ENCODE data around the gene CDK2. TPM values are rescaled to one million over a fixed set of nuclear protein-coding genes. Genes with fewer than 3 reads are reported as not detected.

Gene CDK2
- total RNA-seq, 2 experiments from 2014 or later = 121 to 126 TPM

DNA sequence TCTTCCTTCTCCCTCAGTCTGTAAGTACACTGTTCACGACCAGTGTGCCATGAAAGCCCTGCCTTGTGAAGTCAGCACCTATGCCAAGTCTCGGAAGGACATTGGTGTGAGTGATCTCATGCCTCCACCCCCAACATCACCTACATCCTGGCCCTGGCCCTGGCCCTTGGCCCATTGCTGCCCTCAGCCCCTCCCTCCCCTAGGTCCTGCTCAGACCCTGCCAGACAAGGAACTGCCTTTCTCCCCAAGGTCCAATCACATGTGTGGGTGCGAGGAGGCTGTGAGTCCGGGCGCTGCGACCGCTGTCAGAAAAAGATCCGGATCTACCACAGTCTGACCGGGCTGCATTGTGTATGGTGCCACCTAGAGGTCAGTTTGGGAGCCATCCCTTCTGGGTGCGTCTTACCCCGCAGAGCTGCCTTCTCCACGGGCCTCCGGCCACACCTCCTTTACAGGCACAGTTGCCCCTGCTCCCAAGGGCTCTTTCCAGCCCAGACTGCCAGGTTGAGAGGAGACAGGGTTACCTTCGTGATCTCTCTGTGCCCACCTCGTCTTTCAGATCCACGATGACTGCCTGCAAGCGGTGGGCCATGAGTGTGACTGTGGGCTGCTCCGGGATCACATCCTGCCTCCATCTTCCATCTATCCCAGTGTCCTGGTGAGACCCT, 26.4 kb upstream of the CDK2 start:
- Mint-ChIP-seq H3K9me3 (no peaks in the 10 kb centered on the region), H3K36me3 (ENCODE audit: low read depth) (peaks cover 72% of the 10 kb centered on the region), H3K27me3 (ENCODE audit: low read depth) (no peaks in the 10 kb centered on the region), H3K4me3 (no peak overlapping the region), H3K4me1 (ENCODE audit: low read depth) (peaks cover 72% of the 10 kb centered on the region), H3K27ac (peak overlapping the region; percentile 74)
- peak; percentile 94 for DNase-seq
- intact Hi-C loops (cut with micrococcal nuclease) = loop anchor here (1.0 kb wide), 4 partner anchors 10 to 202 kb away; partner anchors contain the start of gene GDF11
- CTCF ChIA-PET = interaction anchor here (0.6 to 3.5 kb wide), 22 partner anchors 9 to 218 kb away, joined by 3 to 43 read pairs (median 8); partner anchors contain the start of genes DGKA, DNAJC14, ORMDL2 and PYM1

- peak overlapping the region; percentile 33 for H3K27ac Mint-ChIP-seq
- H3K9me3 Mint-ChIP-seq = no peaks in the 10 kb centered on the region
- H3K4me1 Mint-ChIP-seq (ENCODE audit: low read depth) = peaks cover 70% of the 10 kb centered on the region
- H3K4me3 Mint-ChIP-seq = no peak overlapping the region
- peaks cover 70% of the 10 kb centered on the region for H3K36me3 Mint-ChIP-seq (ENCODE audit: low read depth)
- no peak for DNase-seq
- intact Hi-C loops (cut with micrococcal nuclease) = no loop called here
- CTCF ChIA-PET = interaction anchor here (0.6 to 1.9 kb wide), 6 partner anchors 15 to 204 kb away, joined by 3 to 9 read pairs (median 4); partner anchors contain the start of genes ORMDL2 and SARNP
- no peaks in the 10 kb centered on the region for H3K27me3 Mint-ChIP-seq (ENCODE audit: low read depth)
Measured at GRCh38 chr12:55942055-55942454, 24.6 kb upstream of the CDK2 start.

GRCh38 chr12:55942577-55943136, 24.0 kb upstream of the CDK2 start:
- H3K9me3 Mint-ChIP-seq = no peaks in the 10 kb centered on the region
- no peak for DNase-seq
- intact Hi-C loops (cut with micrococcal nuclease) = no loop called here
- H3K4me3 Mint-ChIP-seq = no peak overlapping the region
- peak overlapping the region; percentile 50 for H3K27ac Mint-ChIP-seq
- H3K36me3 Mint-ChIP-seq (ENCODE audit: low read depth) = peaks cover 70% of the 10 kb centered on the region
- peaks cover 69% of the 10 kb centered on the region for H3K4me1 Mint-ChIP-seq (ENCODE audit: low read depth)
- CTCF ChIA-PET = interaction anchor here (1.0 to 1.9 kb wide), 4 partner anchors 16 to 204 kb away, joined by 3 to 9 read pairs (median 4); partner anchors contain the start of genes ORMDL2 and SARNP
- no peaks in the 10 kb centered on the region for H3K27me3 Mint-ChIP-seq (ENCODE audit: low read depth)

- CTCF ChIA-PET = interaction anchor here (0.8 to 1.2 kb wide), 4 partner anchors 10 to 208 kb away, joined by 3 to 4 read pairs (median 4); no protein-coding TSS in a partner anchor
- Mint-ChIP-seq H3K36me3 (ENCODE audit: low read depth) (peaks cover 55% of the 10 kb centered on the region), H3K27me3 (ENCODE audit: low read depth) (no peaks in the 10 kb centered on the region), H3K4me1 (ENCODE audit: low read depth) (peaks cover 39% of the 10 kb centered on the region), H3K27ac (peak overlapping the region; percentile 65), H3K9me3 (no peaks in the 10 kb centered on the region), H3K4me3 (no peak overlapping the region)
- no peak for DNase-seq
- intact Hi-C loops (cut with micrococcal nuclease) = loop anchor here (1.0 kb wide), 1 partner anchor 28 kb away; the partner anchor contains the start of gene RAB5B
Measured at GRCh38 chr12:55946553-55946952, 20.1 kb upstream of the CDK2 start.

DNA sequence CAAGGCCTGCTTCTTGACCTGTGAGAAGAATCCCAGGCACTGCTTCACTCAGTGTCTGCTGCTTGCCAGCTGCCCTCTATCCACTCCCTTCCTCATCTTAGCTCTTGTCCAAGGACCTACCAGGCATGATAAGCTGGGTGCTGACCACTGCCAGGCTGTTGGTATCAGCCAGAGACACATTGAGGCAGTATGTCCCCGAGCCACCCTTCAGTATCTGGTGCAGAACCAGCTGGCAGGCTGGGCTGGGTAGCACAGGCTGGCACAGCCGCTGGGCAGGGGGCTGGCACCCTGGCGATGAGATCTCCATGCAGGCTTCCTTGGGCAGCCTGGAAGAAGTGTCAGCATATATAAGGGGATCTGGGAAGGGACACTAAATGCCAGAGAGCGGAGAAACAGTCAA, 11.3 kb upstream of the CDK2 start:
- peaks cover 22% of the 10 kb centered on the region for H3K36me3 Mint-ChIP-seq (ENCODE audit: low read depth)
- no peak overlapping the region for H3K4me3 Mint-ChIP-seq
- DNase-seq = no peak
- no peaks in the 10 kb centered on the region for H3K9me3 Mint-ChIP-seq
- H3K4me1 Mint-ChIP-seq (ENCODE audit: low read depth) = peaks cover 15% of the 10 kb centered on the region
- CTCF ChIA-PET = interaction anchor here (0.6 to 2.8 kb wide), 7 partner anchors 10 to 211 kb away, joined by 3 to 8 read pairs (median 3); no protein-coding TSS in a partner anchor
- intact Hi-C loops (cut with micrococcal nuclease) = no loop called here
- no peaks in the 10 kb centered on the region for H3K27me3 Mint-ChIP-seq (ENCODE audit: low read depth)
- H3K27ac Mint-ChIP-seq = peak overlapping the region; percentile 33

DNA sequence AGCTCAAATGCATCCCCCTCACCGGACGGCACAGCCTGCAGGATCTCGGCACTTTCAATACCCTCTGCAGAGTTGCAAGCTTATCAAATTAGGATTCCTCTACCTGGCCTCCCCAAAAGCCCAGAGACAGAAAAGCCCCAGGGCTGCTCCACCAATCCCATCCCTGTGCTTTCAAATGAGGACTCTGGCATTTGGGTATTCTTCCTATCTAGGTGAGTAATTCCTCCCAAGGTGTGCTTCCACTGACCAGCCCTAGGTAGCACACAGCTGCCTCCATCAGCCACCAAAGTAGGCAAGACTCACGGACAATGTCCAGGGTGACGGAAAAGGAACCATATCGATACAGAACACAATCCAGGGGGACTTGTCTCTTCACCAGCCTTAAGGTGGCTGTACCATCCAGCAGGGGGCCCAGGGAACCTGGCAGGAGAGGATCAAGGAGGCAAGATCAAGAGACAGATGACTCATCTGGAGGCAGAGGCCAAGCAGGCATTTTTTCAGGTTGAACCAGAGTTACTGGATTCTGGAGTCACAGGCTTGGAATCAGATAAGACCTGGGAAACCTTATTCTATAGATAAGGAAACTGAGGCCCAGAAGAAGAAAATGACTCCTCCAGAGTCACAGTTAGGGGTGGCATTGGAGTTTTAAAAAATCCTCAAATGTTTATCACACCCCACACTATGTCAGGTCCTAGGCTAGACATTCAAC, 10.7 kb upstream of the CDK2 start:
- CTCF ChIA-PET = interaction anchor here (0.6 to 2.8 kb wide), 5 partner anchors 10 to 1503 kb away, joined by 3 to 8 read pairs (median 3); no protein-coding TSS in a partner anchor
- Mint-ChIP-seq H3K4me1 (ENCODE audit: low read depth) (peaks cover 15% of the 10 kb centered on the region), H3K4me3 (no peak overlapping the region), H3K36me3 (ENCODE audit: low read depth) (peaks cover 22% of the 10 kb centered on the region), H3K27me3 (ENCODE audit: low read depth) (no peaks in the 10 kb centered on the region), H3K27ac (peak overlapping the region; percentile 63), H3K9me3 (no peaks in the 10 kb centered on the region)
- peak; percentile 65 for DNase-seq
- intact Hi-C loops (cut with micrococcal nuclease) = loop anchor here (1.0 kb wide), 1 partner anchor 17 kb away; no protein-coding TSS in a partner anchor

- peak overlapping the region; percentile 10 for H3K27ac Mint-ChIP-seq
- DNase-seq = no peak
- H3K4me1 Mint-ChIP-seq (ENCODE audit: low read depth) = peaks cover 15% of the 10 kb centered on the region
- no peaks in the 10 kb centered on the region for H3K9me3 Mint-ChIP-seq
- H3K4me3 Mint-ChIP-seq = no peak overlapping the region
- intact Hi-C loops (cut with micrococcal nuclease) = no loop called here
- H3K36me3 Mint-ChIP-seq (ENCODE audit: low read depth) = peaks cover 10% of the 10 kb centered on the region
- CTCF ChIA-PET = interaction anchor here (0.8 to 2.8 kb wide), 3 partner anchors 17 to 31 kb away, joined by 3 to 9 read pairs (median 8); no protein-coding TSS in a partner anchor
- H3K27me3 Mint-ChIP-seq (ENCODE audit: low read depth) = no peaks in the 10 kb centered on the region
Measured at GRCh38 chr12:55957106-55957859, 9.3 kb upstream of the CDK2 start.

DNA sequence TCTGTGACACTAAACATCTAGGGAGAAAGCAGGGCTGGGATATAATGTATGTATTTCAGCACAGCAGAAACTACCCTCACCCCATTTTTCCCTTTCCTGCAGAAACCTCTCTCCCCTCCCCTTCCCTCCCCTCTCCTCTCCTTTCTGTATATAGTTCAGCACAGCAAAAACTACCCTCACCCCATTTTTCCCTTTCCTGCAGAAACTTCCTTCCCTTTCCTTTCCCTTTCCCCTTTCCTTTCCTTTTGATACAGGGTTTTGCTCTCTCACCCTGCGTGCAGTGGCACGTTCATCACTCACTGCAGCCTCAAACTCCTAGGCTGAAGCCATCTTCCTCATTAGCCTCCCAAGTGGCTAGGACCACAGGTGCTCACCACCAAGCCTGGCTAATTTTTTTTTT, 2.9 kb upstream of the CDK2 start:
- CTCF ChIA-PET = no interaction called here
- H3K4me3 Mint-ChIP-seq = no peak overlapping the region

GRCh38 chr12:55965240-55965639, 1.4 kb upstream of the CDK2 start:
- Mint-ChIP-seq H3K4me1 (ENCODE audit: low read depth) (peaks cover 28% of the 10 kb centered on the region), H3K27me3 (ENCODE audit: low read depth) (no peaks in the 10 kb centered on the region), H3K4me3 (no peak overlapping the region), H3K27ac (no peak overlapping the region), H3K9me3 (no peaks in the 10 kb centered on the region), H3K36me3 (ENCODE audit: low read depth) (peaks cover 23% of the 10 kb centered on the region)
- no peak for DNase-seq
- CTCF ChIA-PET = no interaction called here
- intact Hi-C loops (cut with micrococcal nuclease) = no loop called here

More for the DNA sequence above, 2.9 kb upstream of the CDK2 start:
- DNase-seq = no peak
- H3K27me3 Mint-ChIP-seq (ENCODE audit: low read depth) = no peaks in the 10 kb centered on the region
- H3K27ac Mint-ChIP-seq = no peak overlapping the region
- peaks cover 16% of the 10 kb centered on the region for H3K36me3 Mint-ChIP-seq (ENCODE audit: low read depth)
- peaks cover 24% of the 10 kb centered on the region for H3K4me1 Mint-ChIP-seq (ENCODE audit: low read depth)
- intact Hi-C loops (cut with micrococcal nuclease) = no loop called here
- no peaks in the 10 kb centered on the region for H3K9me3 Mint-ChIP-seq

- DNase-seq = no peak
- Mint-ChIP-seq H3K4me1 (ENCODE audit: low read depth) (peaks cover 29% of the 10 kb centered on the region), H3K27me3 (ENCODE audit: low read depth) (no peaks in the 10 kb centered on the region), H3K36me3 (ENCODE audit: low read depth) (peaks cover 26% of the 10 kb centered on the region), H3K4me3 (peak within 1 kb of the TSS; percentile 97), H3K9me3 (no peaks in the 10 kb centered on the region), H3K27ac (peak within 1 kb of the TSS; percentile 90)
- CTCF ChIA-PET = no interaction called here
- intact Hi-C loops (cut with micrococcal nuclease) = loop anchor here (1.0 kb wide), 2 partner anchors 8 to 37 kb away; partner anchors contain the start of gene RAB5B
Measured at GRCh38 chr12:55965941-55966407, 656 bp upstream of the CDK2 start, which contains the start of gene PMEL. TSS of gene PMEL (minus strand) at chr12:55966042. CDS start at chr12:55966011, 31 bp downstream.

DNA sequence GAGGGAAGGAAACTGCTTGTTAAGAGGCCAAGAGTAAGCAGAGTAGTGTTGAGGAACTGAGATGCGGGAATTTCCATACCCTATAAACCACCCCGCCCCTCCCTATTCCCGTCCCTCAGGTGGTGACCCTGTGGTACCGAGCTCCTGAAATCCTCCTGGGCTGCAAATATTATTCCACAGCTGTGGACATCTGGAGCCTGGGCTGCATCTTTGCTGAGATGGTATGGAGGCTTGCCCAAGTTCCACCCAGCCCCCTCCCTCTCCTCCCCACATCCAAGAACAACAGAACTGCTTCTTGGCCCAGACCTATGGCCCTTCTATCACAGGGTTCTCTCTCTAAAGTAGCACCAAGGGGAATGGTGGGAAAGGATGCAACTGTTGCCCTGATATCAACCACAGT, 2.7 kb downstream of the CDK2 start:
- Mint-ChIP-seq H3K4me3 (no peak overlapping the region), H3K27me3 (ENCODE audit: low read depth) (no peaks in the 10 kb centered on the region), H3K36me3 (ENCODE audit: low read depth) (peaks cover 34% of the 10 kb centered on the region), H3K4me1 (ENCODE audit: low read depth) (peaks cover 33% of the 10 kb centered on the region), H3K9me3 (no peaks in the 10 kb centered on the region), H3K27ac (no peak overlapping the region)
- DNase-seq = no peak
- CTCF ChIA-PET = interaction anchor here (1.0 to 1.7 kb wide), 4 partner anchors 15 to 231 kb away, joined by 3 to 9 read pairs (median 4); no protein-coding TSS in a partner anchor
- intact Hi-C loops (cut with micrococcal nuclease) = no loop called here

Measured in activated naive CD4-positive, alpha-beta T cell treated with anti-CD3 and anti-CD28 coated beads for 36 hours (primary cell).